NT2/D1 (cell line): ENCODE measurements around the gene PRIMA1.

Source experiments
- YY1 ChIP-seq: IDR thresholded peaks from 2 replicates; pipeline ENCODE4 v1.6.1; 2011; ENCODE audit not compliant: insufficient read length, insufficient read depth
- ZNF274 ChIP-seq: IDR thresholded peaks from 2 replicates; pipeline ENCODE4 v1.6.1; 2011; ENCODE audit warnings: mild to moderate bottlenecking, low read depth, low read length

DNA sequence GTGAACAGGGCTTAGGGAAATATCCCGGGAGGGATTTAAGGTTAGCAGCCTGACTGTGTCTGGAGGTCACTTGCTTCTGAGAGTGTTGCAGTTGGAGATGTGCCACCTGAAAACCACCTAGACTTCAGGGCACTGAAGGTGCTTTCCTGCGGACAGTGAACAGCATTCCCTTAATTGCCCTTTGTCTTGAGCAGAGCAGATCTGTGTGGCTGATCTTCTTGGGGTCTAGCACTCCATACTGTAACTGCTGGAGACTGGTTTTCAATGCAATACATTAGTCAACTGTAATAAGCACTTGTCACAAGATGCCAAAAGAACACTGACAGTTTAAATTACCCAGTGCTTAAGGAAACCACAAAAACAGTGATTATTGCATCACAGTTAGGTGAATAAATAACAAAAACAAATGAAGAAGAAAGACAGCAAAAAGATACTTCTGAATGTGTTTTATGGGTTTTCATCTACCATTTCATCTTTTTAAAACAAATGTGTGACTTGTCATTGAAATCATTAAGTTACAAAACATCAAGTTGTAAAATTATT, 111.8 kb downstream of the PRIMA1 start:
- no peak for TF ChIP-seq ZNF274
- no peak for TF ChIP-seq YY1
